ENCODE data around the gene GATAD2A. TPM values are rescaled to one million over a fixed set of nuclear protein-coding genes. Genes with fewer than 3 reads are reported as not detected.

GATAD2A gene
- total RNA-seq, result 55.0 and 69.0 TPM in 2 replicates

GRCh38 chr19:19404879-19405860 lies at the start of gene GATAD2A:
TSS of gene GATAD2A (plus strand) at chr19:19405675. CDS start at chr19:19465346, 59,671 bp downstream.

GRCh38 chr19:19514881-19515641 lies 109.6 kb downstream of the GATAD2A start, which contains the start of gene TSSK6:
TSS of gene TSSK6 (minus strand) at chr19:19515548. CDS start at chr19:19515427, 121 bp downstream.

GRCh38 chr19:19515642-19516519 lies 110.4 kb downstream of the GATAD2A start, which contains the start of gene NDUFA13:
TSS of gene NDUFA13 (plus strand) at chr19:19516225. CDS start at chr19:19516239, 14 bp downstream.

GRCh38 chr19:19528721-19529490 lies 123.4 kb downstream of the GATAD2A start, which contains the start of gene YJEFN3:
TSS of gene YJEFN3 (plus strand) at chr19:19528911. CDS start at chr19:19528933, 22 bp downstream.

GRCh38 chr19:19538061-19538784 lies 132.7 kb downstream of the GATAD2A start, which contains the start of gene CILP2:
TSS of gene CILP2 (plus strand) at chr19:19538265. CDS start at chr19:19538350, 85 bp downstream.

Small RNAs within 50 kb of the gene (small RNA-seq; reads per million reads assigned to genes)
- not detected for gene MIR640

Other genes starting within 250 kb of the GATAD2A start
- gene MEF2B, start 235.4 kb upstream of the GATAD2A start, total RNA-seq, result 0.39 TPM in 1 of 2 replicates, not detected in the other
- gene BORCS8, start 213.5 kb upstream of the GATAD2A start, total RNA-seq, result 11.0 and 15.7 TPM in 2 replicates
- gene RFXANK, start 213.4 kb upstream of the GATAD2A start, total RNA-seq, result 53.6 and 64.8 TPM in 2 replicates
- gene NR2C2AP, start 202.3 kb upstream of the GATAD2A start, total RNA-seq, result 7.6 and 9.0 TPM in 2 replicates
- gene NCAN, start 193.7 kb upstream of the GATAD2A start, total RNA-seq, result under 0.01 TPM in 1 of 2 replicates, not detected in the other
- gene TM6SF2, start 132.4 kb upstream of the GATAD2A start, total RNA-seq, result 1.2 and 2.0 TPM in 2 replicates
- 27.1 and 33.4 TPM in 2 replicates for gene SUGP1, start 85.2 kb upstream of the GATAD2A start, total RNA-seq
- 47.5 and 64.8 TPM in 2 replicates for gene MAU2, start 84.8 kb upstream of the GATAD2A start, total RNA-seq
- 1.1 and 3.1 TPM in 2 replicates for gene TSSK6, start 109.9 kb downstream of the GATAD2A start, total RNA-seq
- 91.1 and 168 TPM in 2 replicates for gene NDUFA13, start 110.5 kb downstream of the GATAD2A start, total RNA-seq
- gene YJEFN3, start 123.2 kb downstream of the GATAD2A start, total RNA-seq, result 0.39 and 0.76 TPM in 2 replicates
- gene CILP2, start 132.6 kb downstream of the GATAD2A start, total RNA-seq, result 0.33 and 1.2 TPM in 2 replicates
- 2.0 and 5.5 TPM in 2 replicates for gene PBX4, start 213.0 kb downstream of the GATAD2A start, total RNA-seq
- gene LPAR2, start 222.5 kb downstream of the GATAD2A start, total RNA-seq, result 21.4 and 23.2 TPM in 2 replicates
- gene GMIP, start 238.0 kb downstream of the GATAD2A start, total RNA-seq, result 9.0 and 10.5 TPM in 2 replicates

Data from placental epithelial cell (primary cell).